Neutrophil (primary cell): Measurements from ENCODE around the gene SORBS2.

Experiments
- H3K27ac ChIP-seq: fragments of 200-600 bp; sonication (generic); 2 replicates; pipeline ENCODE4 v1.5.1; 2016; ENCODE audit warnings: mild to moderate bottlenecking, moderate library complexity
- H3K27me3 ChIP-seq: fragments of 200-600 bp; sonication (generic); 2 replicates; pipeline ENCODE4 v1.6.0; 2016; ENCODE audit warnings: mild to moderate bottlenecking
- H3K36me3 ChIP-seq: fragments of 200-600 bp; sonication (generic); 2 replicates; pipeline ENCODE4 v1.5.1; 2017
- H3K4me1 ChIP-seq, 2 experiments: fragments of 200-600 bp in 1 of 2; sonication (generic) in 1 of 2; 1 replicate in 1 of 2; 2 replicates in 1 of 2; pipeline versions ENCODE4 v1.5.1 to v1.6.1; 2013 to 2016; ENCODE audit warnings: low read depth in 1 of 2, low read length in 1 of 2, mild to moderate bottlenecking in 1 of 2, moderate library complexity in 1 of 2; ENCODE audit not compliant: control insufficient read depth in 1 of 2, insufficient read depth in 1 of 2
- H3K4me3 ChIP-seq, 2 experiments: fragments of 200-600 bp in 1 of 2; sonication (generic) in 1 of 2; 1 replicate in 1 of 2; 2 replicates in 1 of 2; pipeline ENCODE4 v1.5.1; 2013 to 2016; ENCODE audit warnings: low read depth in 1 of 2, low read length in 1 of 2, mild to moderate bottlenecking in 1 of 2, moderate library complexity in 1 of 2
- H3K9me3 ChIP-seq: fragments of 200-600 bp; sonication (generic); 2 replicates; pipeline ENCODE4 v1.5.1; 2016
- TF ChIP-seq, protein P1 (sequence below): fragments of 200-600 bp; sonication (generic); IDR thresholded peaks from 2 replicates; pipeline ENCODE4 v1.5.1; 2016; ENCODE audit warnings: antibody characterized with exemption

The SORBS2 gene

DNA sequence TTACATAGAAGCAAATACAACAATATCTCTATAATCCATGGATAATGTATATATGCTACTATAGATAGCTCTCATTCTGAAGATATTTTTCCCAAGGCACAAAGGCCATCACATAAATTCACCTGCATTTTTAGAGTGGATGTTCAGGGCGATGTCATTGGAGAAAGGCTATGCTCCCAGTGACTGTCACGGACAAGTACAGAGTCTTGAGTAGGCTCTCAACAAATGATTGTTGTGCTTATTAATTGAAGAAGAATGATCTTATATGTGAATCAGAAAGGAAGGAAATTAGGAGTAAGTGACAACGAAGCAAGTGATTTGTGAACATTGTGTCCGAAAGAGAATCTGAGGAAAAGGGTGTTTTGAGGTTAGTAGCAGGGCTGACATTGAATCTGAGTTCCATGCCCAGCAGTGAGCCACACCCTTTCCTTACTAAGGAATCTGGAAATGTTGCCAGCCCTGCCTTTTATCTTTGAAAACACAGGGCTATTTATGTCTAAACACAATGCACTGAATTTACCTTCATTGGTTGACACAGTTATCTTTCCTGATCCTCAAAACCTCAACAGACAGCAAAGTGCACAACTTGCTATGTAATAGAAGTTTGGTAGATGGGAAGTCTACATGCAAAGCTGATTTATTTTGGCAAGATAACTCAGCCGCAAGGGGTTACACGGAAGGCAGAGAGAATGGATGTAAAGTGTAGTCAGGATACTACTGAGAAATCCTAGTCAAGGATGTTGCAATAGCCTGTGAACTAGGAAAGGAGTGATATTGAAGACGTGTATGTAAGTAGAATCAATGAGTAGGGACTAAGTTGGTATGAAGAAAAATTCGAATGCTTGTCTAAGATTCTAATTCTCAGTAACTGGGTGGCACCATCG is 50.4 kb downstream of the SORBS2 start:
- Histone ChIP-seq H3K27me3 (no peaks in the 10 kb centered on the region), H3K36me3 (no peaks in the 10 kb centered on the region), H3K4me1 (no peaks in the 10 kb centered on the region), H3K4me3 (no peak overlapping the region), H3K27ac (no peak overlapping the region), H3K9me3 (no peaks in the 10 kb centered on the region)
- TF ChIP-seq, protein P1, sequence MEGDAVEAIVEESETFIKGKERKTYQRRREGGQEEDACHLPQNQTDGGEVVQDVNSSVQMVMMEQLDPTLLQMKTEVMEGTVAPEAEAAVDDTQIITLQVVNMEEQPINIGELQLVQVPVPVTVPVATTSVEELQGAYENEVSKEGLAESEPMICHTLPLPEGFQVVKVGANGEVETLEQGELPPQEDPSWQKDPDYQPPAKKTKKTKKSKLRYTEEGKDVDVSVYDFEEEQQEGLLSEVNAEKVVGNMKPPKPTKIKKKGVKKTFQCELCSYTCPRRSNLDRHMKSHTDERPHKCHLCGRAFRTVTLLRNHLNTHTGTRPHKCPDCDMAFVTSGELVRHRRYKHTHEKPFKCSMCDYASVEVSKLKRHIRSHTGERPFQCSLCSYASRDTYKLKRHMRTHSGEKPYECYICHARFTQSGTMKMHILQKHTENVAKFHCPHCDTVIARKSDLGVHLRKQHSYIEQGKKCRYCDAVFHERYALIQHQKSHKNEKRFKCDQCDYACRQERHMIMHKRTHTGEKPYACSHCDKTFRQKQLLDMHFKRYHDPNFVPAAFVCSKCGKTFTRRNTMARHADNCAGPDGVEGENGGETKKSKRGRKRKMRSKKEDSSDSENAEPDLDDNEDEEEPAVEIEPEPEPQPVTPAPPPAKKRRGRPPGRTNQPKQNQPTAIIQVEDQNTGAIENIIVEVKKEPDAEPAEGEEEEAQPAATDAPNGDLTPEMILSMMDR, result no peak

DNA sequence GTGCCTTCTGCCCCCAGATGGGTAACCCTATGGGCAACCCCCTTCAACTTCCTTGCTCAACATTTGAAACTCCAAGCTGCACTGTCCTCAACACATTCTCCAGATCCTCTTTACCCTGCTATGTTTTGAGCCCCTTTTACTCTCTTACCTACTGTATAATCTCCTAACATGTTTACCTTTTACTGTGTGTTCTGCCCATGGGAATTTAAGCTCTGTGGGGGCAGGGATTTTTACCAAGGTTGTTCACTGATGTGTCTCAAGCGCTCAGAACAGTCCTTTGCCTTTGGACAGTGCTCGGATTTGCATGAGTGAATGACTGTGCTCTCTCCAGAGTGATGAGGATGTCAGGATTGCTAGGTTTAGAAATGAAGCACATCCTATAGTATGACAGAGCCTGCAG is 53.2 kb downstream of the SORBS2 start:
- no peak overlapping the region for H3K4me3 ChIP-seq
- H3K4me1 ChIP-seq, result no peaks in the 10 kb centered on the region
- no peaks in the 10 kb centered on the region for H3K9me3 ChIP-seq
- TF ChIP-seq, protein P1, result no peak
- no peak overlapping the region for H3K27ac ChIP-seq
- no peaks in the 10 kb centered on the region for H3K36me3 ChIP-seq
- no peaks in the 10 kb centered on the region for H3K27me3 ChIP-seq

- no peak overlapping the region for H3K27ac ChIP-seq
These were observed 56.5 kb downstream of the SORBS2 start for GRCh38 chr4:185755451-185755850.

DNA sequence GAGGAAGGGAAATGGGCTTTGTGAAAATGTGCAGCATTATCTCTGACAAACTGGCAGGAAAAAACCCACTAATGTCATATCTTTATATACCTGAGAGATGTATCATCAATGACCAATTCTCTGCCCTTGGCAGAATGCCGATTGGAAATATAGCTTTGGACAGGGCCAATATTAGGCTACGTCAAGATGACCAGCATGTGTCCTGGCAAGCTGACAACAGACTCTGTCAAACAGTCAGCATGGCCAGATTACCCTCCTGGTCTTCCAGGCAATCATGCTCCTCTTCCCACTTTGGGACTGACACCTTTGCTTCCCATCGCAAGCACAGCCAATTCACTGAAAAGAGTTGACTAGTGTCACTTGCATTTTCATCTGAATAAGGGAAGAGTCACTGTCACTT is 57.0 kb downstream of the SORBS2 start:
- no peak overlapping the region for H3K27ac ChIP-seq

More at GRCh38 chr4:185755451-185755850, 56.5 kb downstream of the SORBS2 start:
- no peaks in the 10 kb centered on the region for H3K4me1 ChIP-seq
- no peaks in the 10 kb centered on the region for H3K36me3 ChIP-seq
- no peak overlapping the region for H3K4me3 ChIP-seq
- no peaks in the 10 kb centered on the region for H3K9me3 ChIP-seq
- H3K27me3 ChIP-seq, result no peaks in the 10 kb centered on the region
- TF ChIP-seq, protein P1, result no peak

DNA sequence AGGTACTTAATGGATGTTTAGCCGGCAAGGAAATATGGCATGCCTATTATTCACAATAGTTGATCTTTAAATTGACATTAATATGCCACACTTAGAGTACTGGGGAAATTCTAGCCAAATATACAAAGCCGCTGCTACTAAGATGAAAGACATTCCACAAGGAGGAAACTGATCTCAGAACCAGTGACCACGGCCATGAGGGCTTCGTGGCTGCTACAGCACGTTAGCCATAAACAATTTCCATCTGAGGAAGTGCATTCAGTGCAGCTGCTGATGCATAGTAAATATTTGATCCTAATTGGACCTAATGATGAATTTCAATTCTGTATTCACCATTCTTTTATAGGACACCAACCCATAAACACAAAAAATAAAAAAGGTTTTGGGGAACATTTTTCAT is 59.1 kb downstream of the SORBS2 start:
- H3K9me3 ChIP-seq, result no peaks in the 10 kb centered on the region
- H3K36me3 ChIP-seq, result no peaks in the 10 kb centered on the region
- no peak overlapping the region for H3K4me3 ChIP-seq
- H3K4me1 ChIP-seq, result no peaks in the 10 kb centered on the region
- H3K27ac ChIP-seq, result no peak overlapping the region
- no peaks in the 10 kb centered on the region for H3K27me3 ChIP-seq
- TF ChIP-seq, protein P1, result no peak

More for the DNA sequence above, 57.0 kb downstream of the SORBS2 start:
- no peaks in the 10 kb centered on the region for H3K9me3 ChIP-seq
- no peak overlapping the region for H3K4me3 ChIP-seq
- TF ChIP-seq, protein P1, result no peak
- H3K27me3 ChIP-seq, result no peaks in the 10 kb centered on the region
- H3K36me3 ChIP-seq, result no peaks in the 10 kb centered on the region
- no peaks in the 10 kb centered on the region for H3K4me1 ChIP-seq
